GM10266 (cell line): Measurements from ENCODE around the gene PCSK1.

Experiments used
- DNase-seq: peaks from one replicate; pipeline ENCODE4 v3.0.0; 2012; ENCODE audit errors: extremely low spot score
- CTCF ChIP-seq: IDR thresholded peaks from 2 replicates; pipeline ENCODE4 v1.5.1; 2012; ENCODE audit warnings: mild to moderate bottlenecking, low read depth; ENCODE audit not compliant: control insufficient read depth, insufficient read depth; ENCODE audit errors: missing control alignments

Gene PCSK1

DNA sequence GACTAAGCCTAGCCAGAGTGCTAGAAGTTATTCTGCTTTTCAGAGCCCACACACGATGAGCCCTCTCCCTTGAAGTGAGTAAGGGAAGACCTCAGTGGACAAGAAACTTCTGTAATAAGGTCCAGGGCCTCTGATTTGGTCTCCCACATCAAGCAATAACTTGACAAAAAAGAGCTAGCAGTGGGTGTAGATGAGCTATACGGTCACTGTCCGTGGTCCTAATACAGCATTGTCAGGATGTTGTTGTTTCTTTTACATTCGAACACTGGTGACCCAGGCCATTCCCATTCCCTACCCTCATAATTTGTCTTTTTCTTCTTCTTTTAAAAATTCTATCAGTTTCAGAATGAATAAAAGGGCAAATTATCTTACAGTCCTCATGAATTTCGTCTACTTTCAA, 5.2 kb downstream of the PCSK1 start:
- DNase-seq = no peak
- no peak for TF ChIP-seq CTCF

DNA sequence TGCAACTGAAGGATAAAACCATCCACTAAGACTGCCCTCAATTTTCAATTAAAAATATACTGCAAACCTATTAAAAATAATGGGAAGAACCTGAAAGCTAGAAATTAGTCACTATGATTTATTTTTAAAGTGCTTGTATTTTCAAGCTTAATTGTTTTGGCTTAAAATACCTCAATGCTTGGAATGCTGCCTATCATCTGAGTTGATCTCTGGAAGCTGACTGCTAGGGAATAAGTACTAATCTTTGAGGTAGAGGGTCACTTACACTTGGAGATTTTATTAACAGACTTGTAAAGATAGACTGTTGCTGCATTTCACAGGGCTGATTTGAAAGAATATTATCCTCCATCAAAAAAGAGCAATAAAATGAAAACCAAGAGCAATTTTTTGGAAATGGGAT, 6.2 kb downstream of the PCSK1 start:
- TF ChIP-seq CTCF = no peak
- no peak for DNase-seq

- no peak for TF ChIP-seq CTCF
Measured at GRCh38 chr5:96425443-96425842, 7.6 kb downstream of the PCSK1 start.

DNA sequence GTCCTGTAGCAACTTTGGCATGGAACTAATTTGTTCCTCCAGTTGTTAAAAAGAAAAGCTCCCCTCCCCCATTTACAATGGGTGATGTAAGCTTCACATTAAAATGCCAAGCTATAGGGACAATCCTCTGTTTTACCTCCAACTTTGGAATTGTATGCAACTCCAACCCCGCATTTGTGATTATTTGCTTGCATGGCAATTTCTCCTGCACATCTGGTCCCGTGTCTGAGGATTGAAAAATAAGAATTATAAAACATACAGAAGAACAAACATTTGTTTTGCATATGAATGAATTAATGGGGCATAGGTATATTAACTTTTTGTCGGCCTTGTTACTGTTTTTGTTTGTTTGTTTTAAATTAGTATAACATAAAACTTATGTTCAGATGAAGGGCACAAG, 17.2 kb downstream of the PCSK1 start:
- no peak for DNase-seq
- TF ChIP-seq CTCF = no peak

More at GRCh38 chr5:96425443-96425842, 7.6 kb downstream of the PCSK1 start:
- DNase-seq = no peak

DNA sequence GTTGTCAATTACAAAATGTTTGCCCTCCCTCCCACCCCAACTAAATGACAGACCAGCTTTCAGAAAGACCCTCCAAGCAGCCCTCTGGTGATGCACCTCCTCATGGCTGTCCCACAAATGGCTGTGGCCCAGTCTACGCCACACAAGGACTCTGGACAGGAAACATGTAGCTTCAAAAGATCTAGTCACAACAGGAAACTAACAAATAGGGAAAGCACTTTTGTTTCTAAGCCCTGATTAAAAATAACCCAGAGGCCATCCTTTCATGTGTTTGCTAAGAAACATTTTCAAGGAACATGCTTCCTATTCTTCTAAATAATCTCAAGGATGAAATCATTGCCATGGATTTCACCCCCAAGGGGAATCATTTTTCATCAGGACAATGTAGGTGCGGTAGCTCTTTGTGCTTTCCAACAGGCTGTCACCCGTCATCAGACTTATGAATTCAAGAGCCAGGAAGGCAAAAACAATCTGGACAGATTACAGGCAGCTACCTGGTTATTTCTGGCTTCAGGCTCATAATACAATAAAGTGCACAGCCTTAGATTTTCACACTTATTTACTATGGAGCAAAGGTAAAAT, 20.1 kb downstream of the PCSK1 start:
- no peak for TF ChIP-seq CTCF
- no peak for DNase-seq

GRCh38 chr5:96410013-96410412, 23.0 kb downstream of the PCSK1 start:
- DNase-seq = no peak
- no peak for TF ChIP-seq CTCF

- TF ChIP-seq CTCF = no peak
- no peak for DNase-seq
Measured at GRCh38 chr5:96408841-96409538, 24.1 kb downstream of the PCSK1 start.
